GM23338 (cell line): ENCODE results near the gene KCNQ5.

Source experiments
- CREB1 ChIP-seq: fragments of 250-450 bp; sonication (Bioruptor Pico); IDR thresholded peaks from 2 replicates; pipeline ENCODE4 v1.5.0; 2020; ENCODE audit warnings: low read depth, mild to moderate bottlenecking, moderate library complexity
- CTCF ChIP-seq, 2 experiments: fragments of 200-600 bp in 1 of 2; sonication (generic) in 1 of 2; conservative IDR thresholded peaks; 2 replicates each; pipeline versions ENCODE4 v1.5.1 to v1.6.1; 2016 to 2017; ENCODE audit warnings: antibody characterized with exemption in 2 of 2, low read depth in 2 of 2, mild to moderate bottlenecking in 2 of 2, moderate library complexity in 1 of 2
- EZH2 ChIP-seq: fragments of 200-600 bp; sonication (generic); IDR thresholded peaks from one replicate; pipeline ENCODE4 v1.8.0; 2017; ENCODE audit warnings: antibody characterized with exemption, mild to moderate bottlenecking, low read depth; ENCODE audit not compliant: unreplicated experiment
- EZH2phosphoT487 ChIP-seq: fragments of 200-600 bp; sonication (generic); IDR thresholded peaks from one replicate; pipeline ENCODE4 v1.8.1; 2018; ENCODE audit warnings: antibody characterized with exemption; ENCODE audit not compliant: unreplicated experiment
- JUNB ChIP-seq: IDR thresholded peaks from one replicate; pipeline ENCODE4 v1.6.1; 2016; ENCODE audit warnings: antibody characterized with exemption; ENCODE audit not compliant: unreplicated experiment
- POLR2AphosphoS5 ChIP-seq: IDR thresholded peaks from 2 replicates; pipeline ENCODE4 v1.6.1; 2016; ENCODE audit warnings: antibody characterized with exemption, low read depth
- REST ChIP-seq: IDR thresholded peaks from one replicate; pipeline ENCODE4 v1.6.1; 2018; ENCODE audit warnings: antibody characterized with exemption; ENCODE audit not compliant: unreplicated experiment
- ZNF331 ChIP-seq: fragments of 250-450 bp; sonication (Bioruptor Pico); IDR thresholded peaks from 2 replicates; pipeline ENCODE4 v1.5.0; 2020; ENCODE audit warnings: low read depth, mild to moderate bottlenecking, moderate library complexity

GRCh38 chr6:72974276-72974675 lies 352.4 kb downstream of the KCNQ5 start:
- TF ChIP-seq CTCF (conservative IDR thresholded peaks at IDR 0.05; ENCODE audit: low read depth in 2 of 2) (no peak), POLR2AphosphoS5 (no peak), EZH2phosphoT487 (no peak), JUNB (no peak), CREB1 (CRISPR knock-in tag) (no peak), REST (no peak), EZH2 (no peak), ZNF331 (CRISPR knock-in tag) (no peak)
